Measurements from ENCODE around the gene EPHB2.

The EPHB2 gene

DNA sequence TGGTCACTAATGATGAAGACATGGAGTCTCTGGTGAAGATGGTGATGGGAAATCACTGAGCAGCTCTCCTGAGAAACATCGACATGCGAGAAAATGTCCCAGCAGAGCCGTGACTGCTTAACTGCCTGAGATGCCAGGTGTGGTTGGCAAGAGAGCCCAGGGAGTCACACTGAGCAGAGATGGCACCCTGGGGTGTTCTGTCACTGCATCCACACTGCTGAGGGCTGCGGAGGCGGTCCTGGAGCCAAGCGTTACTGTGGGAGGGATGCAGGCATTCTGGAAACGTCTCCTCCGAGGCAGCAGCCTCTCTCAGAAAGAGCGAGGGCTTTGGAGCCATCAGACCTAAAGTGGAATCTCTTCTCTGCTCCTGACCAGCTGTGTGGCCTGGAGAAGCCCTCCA, 57.2 kb downstream of the EPHB2 start:
- Histone ChIP-seq H3K27ac (ENCODE audit: low read length) (no peak overlapping the region), H3K4me3 (ENCODE audit: low read length) (no peak overlapping the region), H3K36me3 (ENCODE audit: control insufficient read depth, insufficient read depth, low read length) (no peaks in the 10 kb centered on the region), H3K9me3 (ENCODE audit: control insufficient read depth, insufficient read depth, low read length) (no peaks in the 10 kb centered on the region), H3K4me1 (ENCODE audit: control insufficient read depth, insufficient read depth, low read length) (no peaks in the 10 kb centered on the region), H3K27me3 (ENCODE audit: control insufficient read depth, insufficient read depth, low read length) (no peaks in the 10 kb centered on the region)
- no CpG with 5 or more reads among the region's 9 CpGs for WGBS (ENCODE audit: insufficient coverage, insufficient read length)
- no peak for DNase-seq (ENCODE audit: low read depth, low spot score)

DNA sequence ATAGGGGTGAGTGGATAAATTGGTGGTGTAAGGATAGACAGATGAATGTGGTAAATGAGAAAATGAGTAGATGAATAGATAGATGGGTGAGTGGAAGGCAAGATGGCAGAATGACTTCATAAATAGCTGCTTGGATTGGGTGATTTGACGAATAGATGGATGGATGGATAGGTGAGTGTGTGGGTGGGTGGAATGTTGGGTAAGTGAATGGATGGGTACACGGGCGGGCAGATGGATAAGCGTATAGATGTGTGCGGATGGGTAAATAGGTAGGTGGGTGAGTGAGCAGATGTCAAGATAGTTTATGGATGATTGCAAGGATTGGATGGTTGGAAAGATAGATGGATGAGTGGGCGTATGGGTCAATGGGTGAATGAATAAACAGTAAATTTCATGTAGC, 59.3 kb downstream of the EPHB2 start:
- Histone ChIP-seq H3K27me3 (ENCODE audit: control insufficient read depth, insufficient read depth, low read length) (no peaks in the 10 kb centered on the region), H3K4me3 (ENCODE audit: low read length) (no peak overlapping the region), H3K9me3 (ENCODE audit: control insufficient read depth, insufficient read depth, low read length) (no peaks in the 10 kb centered on the region), H3K27ac (ENCODE audit: low read length) (no peak overlapping the region), H3K36me3 (ENCODE audit: control insufficient read depth, insufficient read depth, low read length) (no peaks in the 10 kb centered on the region), H3K4me1 (ENCODE audit: control insufficient read depth, insufficient read depth, low read length) (no peaks in the 10 kb centered on the region)
- 100% methylated on average over 6 of the region's 6 CpGs for WGBS (ENCODE audit: insufficient coverage, insufficient read length)
- DNase-seq (ENCODE audit: low read depth, low spot score), result no peak

DNA sequence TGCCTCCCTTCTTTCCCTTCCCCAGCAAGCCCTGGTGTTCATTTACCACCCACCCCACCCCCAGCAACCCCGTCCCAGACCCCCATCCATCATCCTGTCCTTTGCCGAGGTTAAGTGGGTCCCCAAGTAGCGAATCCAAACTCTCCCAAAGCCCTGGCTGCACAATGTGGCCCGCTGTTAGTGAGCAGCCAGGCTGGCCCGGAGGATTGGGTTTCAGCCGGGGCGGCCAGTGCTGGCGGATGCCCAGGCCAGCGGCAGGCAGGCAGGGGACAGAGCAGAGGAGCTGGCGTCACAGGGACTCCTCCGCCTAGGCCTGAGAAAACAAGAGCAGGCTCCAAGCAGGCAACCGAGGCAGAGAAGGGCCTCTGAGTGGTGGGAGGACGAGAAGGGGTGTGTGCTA, 61.4 kb downstream of the EPHB2 start:
- Histone ChIP-seq H3K27me3 (ENCODE audit: control insufficient read depth, insufficient read depth, low read length) (no peaks in the 10 kb centered on the region), H3K4me1 (ENCODE audit: control insufficient read depth, insufficient read depth, low read length) (no peaks in the 10 kb centered on the region), H3K36me3 (ENCODE audit: control insufficient read depth, insufficient read depth, low read length) (no peaks in the 10 kb centered on the region), H3K9me3 (ENCODE audit: control insufficient read depth, insufficient read depth, low read length) (no peaks in the 10 kb centered on the region), H3K4me3 (ENCODE audit: low read length) (no peak overlapping the region), H3K27ac (ENCODE audit: low read length) (no peak overlapping the region)
- no peak for DNase-seq (ENCODE audit: low read depth, low spot score)
- WGBS (ENCODE audit: insufficient coverage, insufficient read length), result no CpG with 5 or more reads among the region's 13 CpGs

GRCh38 chr1:22773981-22774832, 63.6 kb downstream of the EPHB2 start:
- no peak overlapping the region for H3K27ac ChIP-seq (ENCODE audit: low read length)
- WGBS (ENCODE audit: insufficient coverage, insufficient read length), result no CpG with 5 or more reads among the region's 17 CpGs
- H3K27me3 ChIP-seq (ENCODE audit: control insufficient read depth, insufficient read depth, low read length), result no peaks in the 10 kb centered on the region
- no peaks in the 10 kb centered on the region for H3K9me3 ChIP-seq (ENCODE audit: control insufficient read depth, insufficient read depth, low read length)
- H3K4me3 ChIP-seq (ENCODE audit: low read length), result no peak overlapping the region
- H3K4me1 ChIP-seq (ENCODE audit: control insufficient read depth, insufficient read depth, low read length), result peaks cover 1% of the 10 kb centered on the region; the same call in 1 of the 2 replicates
- no peak for DNase-seq (ENCODE audit: low read depth, low spot score)
- H3K36me3 ChIP-seq (ENCODE audit: control insufficient read depth, insufficient read depth, low read length), result no peaks in the 10 kb centered on the region

DNA sequence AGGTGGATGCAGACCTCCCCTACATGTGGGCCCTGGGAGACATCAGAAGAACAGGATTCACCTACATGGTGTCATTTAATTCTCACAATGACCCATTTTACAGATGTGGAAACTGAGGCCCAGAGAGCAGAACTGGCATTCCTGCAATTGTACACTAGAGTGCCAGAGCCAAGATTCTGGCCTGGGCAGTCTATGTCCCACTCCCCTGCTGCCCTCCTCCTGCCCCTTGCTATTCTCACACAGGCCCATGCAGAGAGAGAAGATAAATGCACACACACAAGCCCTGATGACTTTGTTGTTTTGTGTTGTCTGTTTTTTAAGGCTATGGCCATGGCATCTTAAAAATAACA, 64.2 kb downstream of the EPHB2 start:
- peaks cover 1% of the 10 kb centered on the region; the same call in 1 of the 2 replicates for H3K4me1 ChIP-seq (ENCODE audit: control insufficient read depth, insufficient read depth, low read length)
- no peak for DNase-seq (ENCODE audit: low read depth, low spot score)
- H3K9me3 ChIP-seq (ENCODE audit: control insufficient read depth, insufficient read depth, low read length), result no peaks in the 10 kb centered on the region
- no peaks in the 10 kb centered on the region for H3K27me3 ChIP-seq (ENCODE audit: control insufficient read depth, insufficient read depth, low read length)
- no peak overlapping the region for H3K27ac ChIP-seq (ENCODE audit: low read length)
- no peak overlapping the region for H3K4me3 ChIP-seq (ENCODE audit: low read length)
- H3K36me3 ChIP-seq (ENCODE audit: control insufficient read depth, insufficient read depth, low read length), result no peaks in the 10 kb centered on the region

- Histone ChIP-seq H3K9me3 (ENCODE audit: control insufficient read depth, insufficient read depth, low read length) (no peaks in the 10 kb centered on the region), H3K27ac (ENCODE audit: low read length) (no peak overlapping the region), H3K36me3 (ENCODE audit: control insufficient read depth, insufficient read depth, low read length) (no peaks in the 10 kb centered on the region), H3K4me1 (ENCODE audit: control insufficient read depth, insufficient read depth, low read length) (peaks cover 3% of the 10 kb centered on the region; the same call in 1 of the 2 replicates), H3K4me3 (ENCODE audit: low read length) (no peak overlapping the region), H3K27me3 (ENCODE audit: control insufficient read depth, insufficient read depth, low read length) (no peaks in the 10 kb centered on the region)
- WGBS (ENCODE audit: insufficient coverage, insufficient read length), result no CpG with 5 or more reads among the region's 7 CpGs
- no peak for DNase-seq (ENCODE audit: low read depth, low spot score)
Observed at GRCh38 chr1:22775478-22775877, 64.8 kb downstream of the EPHB2 start.

GRCh38 chr1:22776035-22776613, 65.5 kb downstream of the EPHB2 start:
- Histone ChIP-seq H3K36me3 (ENCODE audit: control insufficient read depth, insufficient read depth, low read length) (no peaks in the 10 kb centered on the region), H3K4me3 (ENCODE audit: low read length) (no peak overlapping the region), H3K27me3 (ENCODE audit: control insufficient read depth, insufficient read depth, low read length) (no peaks in the 10 kb centered on the region), H3K27ac (ENCODE audit: low read length) (no peak overlapping the region), H3K4me1 (ENCODE audit: control insufficient read depth, insufficient read depth, low read length) (peaks cover 4% of the 10 kb centered on the region; the same call in 1 of the 2 replicates), H3K9me3 (ENCODE audit: control insufficient read depth, insufficient read depth, low read length) (no peaks in the 10 kb centered on the region)
- WGBS (ENCODE audit: insufficient coverage, insufficient read length), result no CpG with 5 or more reads among the region's 10 CpGs
- DNase-seq (ENCODE audit: low read depth, low spot score), result no peak

- Histone ChIP-seq H3K9me3 (ENCODE audit: control insufficient read depth, insufficient read depth, low read length) (no peaks in the 10 kb centered on the region), H3K4me3 (ENCODE audit: low read length) (no peak overlapping the region), H3K4me1 (ENCODE audit: control insufficient read depth, insufficient read depth, low read length) (peaks cover 4% of the 10 kb centered on the region), H3K27ac (ENCODE audit: low read length) (no peak overlapping the region), H3K27me3 (ENCODE audit: control insufficient read depth, insufficient read depth, low read length) (no peaks in the 10 kb centered on the region), H3K36me3 (ENCODE audit: control insufficient read depth, insufficient read depth, low read length) (no peaks in the 10 kb centered on the region)
- WGBS (ENCODE audit: insufficient coverage, insufficient read length), result no CpG with 5 or more reads among the region's 7 CpGs
- DNase-seq (ENCODE audit: low read depth, low spot score), result no peak
Observed at GRCh38 chr1:22777388-22778057, 66.9 kb downstream of the EPHB2 start.

DNA sequence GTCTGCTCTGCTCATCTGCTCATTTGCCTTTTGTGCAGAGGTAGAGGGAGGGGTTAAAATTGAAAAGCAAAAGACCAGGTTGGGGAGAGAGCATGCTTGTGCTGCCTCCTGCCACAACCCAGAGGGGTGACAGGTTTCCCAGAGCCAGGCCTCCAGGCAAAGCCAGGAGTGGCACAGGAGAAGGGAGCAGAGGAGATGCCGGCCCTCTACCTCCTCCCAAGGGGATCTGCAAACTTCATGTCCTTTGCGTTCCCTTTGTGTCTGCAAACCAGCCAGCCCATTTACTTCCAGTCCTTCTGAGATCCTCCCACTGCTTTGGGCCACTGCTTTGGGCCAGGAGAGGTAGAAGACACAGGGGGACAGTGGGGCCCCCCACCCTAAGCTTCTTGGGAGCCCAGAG, 67.8 kb downstream of the EPHB2 start:
- Histone ChIP-seq H3K36me3 (ENCODE audit: control insufficient read depth, insufficient read depth, low read length) (no peaks in the 10 kb centered on the region), H3K27me3 (ENCODE audit: control insufficient read depth, insufficient read depth, low read length) (no peaks in the 10 kb centered on the region), H3K9me3 (ENCODE audit: control insufficient read depth, insufficient read depth, low read length) (no peaks in the 10 kb centered on the region), H3K4me1 (ENCODE audit: control insufficient read depth, insufficient read depth, low read length) (peaks cover 5% of the 10 kb centered on the region), H3K27ac (ENCODE audit: low read length) (no peak overlapping the region), H3K4me3 (ENCODE audit: low read length) (no peak overlapping the region)
- no CpG with 5 or more reads among the region's 2 CpGs for WGBS (ENCODE audit: insufficient coverage, insufficient read length)
- DNase-seq (ENCODE audit: low read depth, low spot score), result no peak

DNA sequence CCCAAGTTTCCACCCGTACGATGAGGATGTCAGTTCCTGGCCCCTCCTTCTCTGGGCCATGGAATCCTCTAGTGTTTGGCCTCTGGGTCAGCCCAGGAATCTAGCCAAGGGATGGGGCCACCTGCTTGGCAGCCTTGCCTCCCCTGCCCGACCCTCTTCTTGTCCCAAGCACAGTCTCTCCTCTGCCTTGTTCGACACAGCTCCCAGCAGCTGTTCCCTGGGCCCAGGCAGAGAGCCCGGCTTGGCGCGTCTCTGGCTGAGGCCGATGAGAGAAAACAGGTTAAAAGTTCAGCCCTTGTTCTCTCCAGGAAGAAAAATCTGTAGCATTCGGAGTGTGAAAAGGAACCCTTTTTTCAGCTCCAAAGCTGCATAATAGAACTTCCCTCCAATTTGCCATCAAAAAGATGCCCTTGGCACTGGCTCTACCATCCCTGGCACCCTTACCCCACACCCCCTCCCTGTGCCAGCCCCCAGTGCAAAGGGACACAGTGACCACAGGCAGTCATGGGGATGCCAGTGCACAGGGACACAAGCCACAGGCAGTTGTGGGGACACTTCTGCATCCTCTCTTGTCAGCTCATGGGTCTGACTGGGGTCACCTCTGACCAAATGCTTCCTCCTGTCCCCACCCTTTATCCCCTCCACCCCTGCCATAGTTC, 68.4 kb downstream of the EPHB2 start:
- Histone ChIP-seq H3K27me3 (ENCODE audit: control insufficient read depth, insufficient read depth, low read length) (no peaks in the 10 kb centered on the region), H3K4me1 (ENCODE audit: control insufficient read depth, insufficient read depth, low read length) (peaks cover 5% of the 10 kb centered on the region), H3K36me3 (ENCODE audit: control insufficient read depth, insufficient read depth, low read length) (no peaks in the 10 kb centered on the region), H3K4me3 (ENCODE audit: low read length) (no peak overlapping the region), H3K27ac (ENCODE audit: low read length) (no peak overlapping the region), H3K9me3 (ENCODE audit: control insufficient read depth, insufficient read depth, low read length) (no peaks in the 10 kb centered on the region)
- no peak for DNase-seq (ENCODE audit: low read depth, low spot score)
- WGBS (ENCODE audit: insufficient coverage, insufficient read length), result no CpG with 5 or more reads among the region's 9 CpGs
